ES-I3 (cell line): ENCODE data around the gene EXT2.

ENCODE experiments used
- H3K36me3 ChIP-seq: 2 replicates; pipeline ENCODE4 v1.6.1; 2013; ENCODE audit warnings: mild to moderate bottlenecking, low read length, control low read depth, moderate library complexity; ENCODE audit not compliant: insufficient read depth
- H3K4me1 ChIP-seq: 2 replicates; pipeline ENCODE4 v1.6.1; 2013; ENCODE audit warnings: mild to moderate bottlenecking, control low read depth, low read length; ENCODE audit not compliant: insufficient read depth
- H3K9ac ChIP-seq: 2 replicates; pipeline ENCODE4 v1.6.1; 2013; ENCODE audit warnings: low read depth, mild to moderate bottlenecking, low read length, moderate library complexity
- H3K9me3 ChIP-seq: 2 replicates; pipeline ENCODE4 v1.6.1; 2013; ENCODE audit warnings: mild to moderate bottlenecking, low read length, moderate library complexity; ENCODE audit not compliant: control insufficient read depth, insufficient read depth

Gene EXT2

GRCh38 chr11:44224867-44225501 lies 129.5 kb downstream of the EXT2 start:
- Histone ChIP-seq H3K36me3 (no peaks in the 10 kb centered on the region; the same call in 1 of the 2 replicates), H3K9me3 (no peaks in the 10 kb centered on the region), H3K9ac (no peak overlapping the region), H3K4me1 (no peaks in the 10 kb centered on the region; the same call in 1 of the 2 replicates)

- H3K9me3 ChIP-seq, result no peaks in the 10 kb centered on the region
- H3K36me3 ChIP-seq, result no peaks in the 10 kb centered on the region; the same call in 1 of the 2 replicates
- no peaks in the 10 kb centered on the region for H3K4me1 ChIP-seq
- no peak overlapping the region for H3K9ac ChIP-seq
Observed at GRCh38 chr11:44226490-44226889, 131.0 kb downstream of the EXT2 start.

- Histone ChIP-seq H3K9me3 (no peaks in the 10 kb centered on the region), H3K4me1 (no peaks in the 10 kb centered on the region), H3K9ac (no peak overlapping the region), H3K36me3 (no peaks in the 10 kb centered on the region; the same call in 1 of the 2 replicates)
Observed at GRCh38 chr11:44226945-44227344, 131.5 kb downstream of the EXT2 start.

GRCh38 chr11:44228379-44228778 lies 132.9 kb downstream of the EXT2 start:
- Histone ChIP-seq H3K36me3 (no peaks in the 10 kb centered on the region; the same call in 1 of the 2 replicates), H3K9me3 (no peaks in the 10 kb centered on the region), H3K4me1 (no peaks in the 10 kb centered on the region), H3K9ac (no peak overlapping the region)

GRCh38 chr11:44229098-44229497 lies 133.6 kb downstream of the EXT2 start:
- H3K9me3 ChIP-seq, result no peaks in the 10 kb centered on the region

GRCh38 chr11:44229624-44230023 lies 134.1 kb downstream of the EXT2 start:
- Histone ChIP-seq H3K9ac (no peak overlapping the region), H3K36me3 (no peaks in the 10 kb centered on the region; the same call in 1 of the 2 replicates), H3K4me1 (no peaks in the 10 kb centered on the region)

More at GRCh38 chr11:44229098-44229497, 133.6 kb downstream of the EXT2 start:
- Histone ChIP-seq H3K36me3 (no peaks in the 10 kb centered on the region; the same call in 1 of the 2 replicates), H3K4me1 (no peaks in the 10 kb centered on the region), H3K9ac (no peak overlapping the region)

GRCh38 chr11:44235765-44236201 lies 140.3 kb downstream of the EXT2 start:
- Histone ChIP-seq H3K9me3 (no peaks in the 10 kb centered on the region), H3K36me3 (no peaks in the 10 kb centered on the region)

More at GRCh38 chr11:44229624-44230023, 134.1 kb downstream of the EXT2 start:
- H3K9me3 ChIP-seq, result no peaks in the 10 kb centered on the region

GRCh38 chr11:44236296-44236695 lies 140.8 kb downstream of the EXT2 start:
- no peaks in the 10 kb centered on the region for H3K9me3 ChIP-seq
- H3K9ac ChIP-seq, result no peak overlapping the region
- no peaks in the 10 kb centered on the region for H3K36me3 ChIP-seq
- no peaks in the 10 kb centered on the region for H3K4me1 ChIP-seq

More at GRCh38 chr11:44235765-44236201, 140.3 kb downstream of the EXT2 start:
- Histone ChIP-seq H3K4me1 (no peaks in the 10 kb centered on the region), H3K9ac (no peak overlapping the region)

- Histone ChIP-seq H3K9me3 (no peaks in the 10 kb centered on the region), H3K4me1 (no peaks in the 10 kb centered on the region), H3K36me3 (no peaks in the 10 kb centered on the region), H3K9ac (no peak overlapping the region)
Observed at GRCh38 chr11:44237156-44237555, 141.7 kb downstream of the EXT2 start.

- no peak overlapping the region for H3K9ac ChIP-seq
- peaks cover 4% of the 10 kb centered on the region; the same call in 1 of the 2 replicates for H3K36me3 ChIP-seq
- no peaks in the 10 kb centered on the region for H3K9me3 ChIP-seq
- H3K4me1 ChIP-seq, result peaks cover 23% of the 10 kb centered on the region
Observed at GRCh38 chr11:44241851-44242250, 146.4 kb downstream of the EXT2 start.

GRCh38 chr11:44243086-44243485 lies 147.6 kb downstream of the EXT2 start:
- H3K4me1 ChIP-seq, result peaks cover 23% of the 10 kb centered on the region
- no peaks in the 10 kb centered on the region for H3K9me3 ChIP-seq
- peaks cover 4% of the 10 kb centered on the region; the same call in 1 of the 2 replicates for H3K36me3 ChIP-seq
- no peak overlapping the region for H3K9ac ChIP-seq

GRCh38 chr11:44243595-44244343 lies 148.3 kb downstream of the EXT2 start:
- peaks cover 23% of the 10 kb centered on the region for H3K4me1 ChIP-seq

GRCh38 chr11:44244639-44245310 lies 149.3 kb downstream of the EXT2 start:
- H3K9ac ChIP-seq, result no peak overlapping the region
- peaks cover 4% of the 10 kb centered on the region; the same call in 1 of the 2 replicates for H3K36me3 ChIP-seq
- H3K4me1 ChIP-seq, result peaks cover 23% of the 10 kb centered on the region
- no peaks in the 10 kb centered on the region for H3K9me3 ChIP-seq

More at GRCh38 chr11:44243595-44244343, 148.3 kb downstream of the EXT2 start:
- H3K36me3 ChIP-seq, result peaks cover 4% of the 10 kb centered on the region; the same call in 1 of the 2 replicates
- H3K9me3 ChIP-seq, result no peaks in the 10 kb centered on the region
- no peak overlapping the region for H3K9ac ChIP-seq

GRCh38 chr11:44246726-44247125 lies 151.2 kb downstream of the EXT2 start:
- H3K4me1 ChIP-seq, result peaks cover 23% of the 10 kb centered on the region
- peaks cover 4% of the 10 kb centered on the region; the same call in 1 of the 2 replicates for H3K36me3 ChIP-seq
- no peak overlapping the region for H3K9ac ChIP-seq
- H3K9me3 ChIP-seq, result no peaks in the 10 kb centered on the region; the same call in 1 of the 2 replicates
